ENCODE data around the gene IRF2BP2.

IRF2BP2 gene

DNA sequence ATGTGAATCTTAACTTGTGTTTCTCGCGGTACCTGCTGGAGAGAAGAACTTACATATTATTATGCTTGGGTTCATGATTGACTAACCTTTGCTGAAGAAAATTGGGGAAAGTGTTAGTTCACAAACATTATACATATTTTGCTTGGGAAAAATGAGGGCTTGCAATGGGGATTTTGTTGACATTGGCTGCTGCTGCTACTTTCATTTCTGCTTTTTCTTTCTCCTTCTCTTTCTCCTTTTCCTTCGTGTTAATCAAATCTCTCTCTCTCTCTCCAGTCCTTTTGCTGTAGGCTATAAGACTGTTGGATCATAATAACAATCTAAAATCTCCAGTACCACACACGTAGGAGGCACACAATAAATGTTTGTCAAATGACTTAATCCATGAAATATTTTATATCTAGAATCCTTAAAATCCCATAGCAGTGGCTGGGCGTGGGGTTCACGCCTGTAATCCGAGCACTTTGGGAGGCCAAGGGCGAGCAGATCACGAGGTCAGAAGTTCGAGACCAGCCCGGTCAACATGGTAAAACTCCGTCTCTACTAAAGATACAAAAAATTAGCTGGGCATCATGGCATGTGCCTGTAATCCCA lies 23.0 kb downstream of the IRF2BP2 start:
- no peak for DNase-seq (ENCODE audit: low spot score)
- CTCF ChIA-PET, result interaction anchor here (0.6 to 0.7 kb wide), 2 partner anchors 79 to 396 kb away, joined by 3 to 4 read pairs; no protein-coding TSS in a partner anchor
- TF ChIP-seq CTCF (conservative IDR thresholded peaks at IDR 0.05; ENCODE audit: low read depth), result no peak
- POLR2A ChIA-PET (ENCODE audit: low non-redundant PET), result no interaction called here
- no peak overlapping the region for H3K27ac ChIP-seq

DNA sequence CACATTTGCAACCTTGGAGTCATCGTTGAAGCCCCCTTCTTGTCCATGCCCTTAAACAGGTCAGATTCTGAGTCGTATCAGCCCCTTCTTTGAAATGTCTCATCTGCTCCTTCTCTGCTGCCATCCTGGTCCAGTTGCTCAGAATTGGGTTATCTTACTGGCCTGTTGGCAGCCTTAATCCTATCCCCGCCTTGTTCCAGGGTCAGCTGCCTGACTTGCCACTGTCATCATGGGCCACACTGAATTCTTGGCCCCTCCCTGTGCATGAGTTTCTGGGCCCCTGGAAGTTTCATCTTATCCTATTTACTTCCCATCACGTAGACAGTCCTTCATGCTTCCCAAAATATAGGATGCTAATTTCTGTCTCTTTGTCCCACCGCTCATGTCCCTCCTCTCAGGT lies 23.7 kb downstream of the IRF2BP2 start:
- no peak for DNase-seq (ENCODE audit: low spot score)
- TF ChIP-seq CTCF (conservative IDR thresholded peaks at IDR 0.05; ENCODE audit: low read depth), result no peak
- POLR2A ChIA-PET (ENCODE audit: low non-redundant PET), result no interaction called here
- no peak overlapping the region for H3K27ac ChIP-seq
- CTCF ChIA-PET, result interaction anchor here (0.6 kb wide), 1 partner anchor 78 kb away, joined by 4 read pairs; no protein-coding TSS in a partner anchor

DNA sequence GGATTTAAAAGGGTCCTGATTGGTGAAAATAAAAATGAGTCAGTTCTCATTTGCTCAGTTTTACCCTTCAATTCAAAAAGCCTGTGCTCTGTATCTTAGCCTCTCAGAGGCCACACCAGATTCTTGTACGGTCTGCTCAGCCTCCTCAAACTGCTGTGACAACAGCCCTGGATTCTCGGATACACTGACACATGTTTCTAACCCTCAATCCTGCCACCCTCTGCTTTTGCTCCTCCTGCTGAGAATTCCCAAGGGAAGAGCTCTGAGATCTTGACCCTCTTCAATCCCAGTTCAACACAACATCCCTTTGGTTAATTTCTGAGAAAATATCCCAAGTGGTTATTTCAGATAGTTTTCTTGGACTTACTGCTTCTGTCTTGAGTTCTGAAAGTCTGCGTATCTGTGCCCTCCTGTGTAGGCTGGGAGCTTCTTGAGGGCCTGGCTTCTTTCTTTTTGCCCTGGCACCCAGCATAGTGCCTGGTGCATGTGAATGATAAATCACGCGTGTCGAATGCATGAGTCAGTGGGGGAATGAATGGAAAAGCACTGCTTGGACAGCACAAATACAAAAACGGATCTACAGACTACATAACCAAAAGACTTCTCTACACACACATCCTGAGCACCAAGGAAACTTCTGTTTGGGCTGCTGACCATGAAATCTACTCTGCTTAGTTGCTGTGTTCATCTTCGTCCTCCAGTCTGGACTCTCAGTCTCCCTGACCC lies 24.5 kb downstream of the IRF2BP2 start:
- DNase-seq (ENCODE audit: low spot score), result no peak
- TF ChIP-seq CTCF (conservative IDR thresholded peaks at IDR 0.05; ENCODE audit: low read depth), result no peak
- POLR2A ChIA-PET (ENCODE audit: low non-redundant PET), result no interaction called here
- no peak overlapping the region for H3K27ac ChIP-seq
- CTCF ChIA-PET, result interaction anchor here (0.7 kb wide), 1 partner anchor 345 kb away, joined by 4 read pairs; no protein-coding TSS in a partner anchor

DNA sequence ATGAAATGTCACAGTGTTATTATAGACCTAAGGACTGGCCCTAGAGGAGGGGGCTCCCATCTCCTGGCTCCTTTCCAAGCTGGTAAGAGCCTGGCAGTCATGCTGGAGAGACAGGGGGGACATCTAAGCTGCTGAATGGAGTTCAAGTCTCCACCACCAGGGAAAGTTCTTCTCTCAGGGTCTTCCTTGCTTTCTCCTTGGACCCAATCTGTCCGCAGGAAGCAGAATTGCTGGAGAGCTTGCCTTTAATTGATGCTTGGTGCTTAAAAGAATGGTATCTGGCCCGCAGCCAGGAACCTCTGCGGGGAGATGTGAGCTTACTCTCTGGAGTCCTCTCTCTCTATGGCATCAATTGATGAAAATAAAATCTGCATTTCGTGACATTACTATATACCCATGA lies 25.1 kb downstream of the IRF2BP2 start:
- no peak for DNase-seq (ENCODE audit: low spot score)
- ChIA-PET CTCF (interaction anchor here (0.7 kb wide), 1 partner anchor 346 kb away, joined by 4 read pairs; no protein-coding TSS in a partner anchor), POLR2A (ENCODE audit: low non-redundant PET) (no interaction called here)
- H3K27ac ChIP-seq, result no peak overlapping the region
- no peak for TF ChIP-seq CTCF (conservative IDR thresholded peaks at IDR 0.05; ENCODE audit: low read depth)

- DNase-seq (ENCODE audit: low spot score), result no peak
- CTCF ChIA-PET, result no interaction called here
- POLR2A ChIA-PET (ENCODE audit: low non-redundant PET), result no interaction called here
- no peak for TF ChIP-seq CTCF (conservative IDR thresholded peaks at IDR 0.05; ENCODE audit: low read depth)
- no peak overlapping the region for H3K27ac ChIP-seq
These were observed 25.6 kb downstream of the IRF2BP2 start for GRCh38 chr1:234584420-234584805.

- DNase-seq (ENCODE audit: low spot score), result no peak
- POLR2A ChIA-PET (ENCODE audit: low non-redundant PET), result no interaction called here
- CTCF ChIA-PET, result no interaction called here
- no peak for TF ChIP-seq CTCF (conservative IDR thresholded peaks at IDR 0.05; ENCODE audit: low read depth)
- H3K27ac ChIP-seq, result no peak overlapping the region
These were observed 26.1 kb downstream of the IRF2BP2 start for GRCh38 chr1:234583755-234584419.

Data from RWPE1 (cell line).